ENCODE measurements around the gene PLCZ1. TPM values are rescaled to one million over a fixed set of nuclear protein-coding genes. Genes with fewer than 3 reads are reported as not detected.
A peak's percentile ranks its signal among the peaks of the same experiment; 100 is the strongest.

Gene PLCZ1
- total RNA-seq, 4 donors from 2014 or later: not detected

GRCh38 chr12:18655351-18655750 is 82.5 kb downstream of the PLCZ1 start:
- no peak for TF ChIP-seq CTCF (IDR thresholded peaks at IDR 0.05)
- no peak for ATAC-seq (ENCODE audit: low FRiP score)
- no peak for DNase-seq (ENCODE audit: low spot score)

- ATAC-seq (ENCODE audit: low FRiP score): no peak
- DNase-seq (ENCODE audit: low spot score): no peak
- no peak for TF ChIP-seq CTCF (IDR thresholded peaks at IDR 0.05)
These were observed 84.3 kb downstream of the PLCZ1 start for GRCh38 chr12:18653465-18653864.

- DNase-seq (ENCODE audit: low spot score) (no peak), ATAC-seq (ENCODE audit: low FRiP score) (no peak)
- TF ChIP-seq CTCF (IDR thresholded peaks at IDR 0.05): no peak
These were observed 85.2 kb downstream of the PLCZ1 start for GRCh38 chr12:18652596-18652995.

- DNase-seq (ENCODE audit: low spot score) (no peak), ATAC-seq (ENCODE audit: low FRiP score) (no peak)
- no peak for TF ChIP-seq CTCF (IDR thresholded peaks at IDR 0.05)
These were observed 86.3 kb downstream of the PLCZ1 start for GRCh38 chr12:18651525-18651924.

- DNase-seq (ENCODE audit: low spot score) (no peak), ATAC-seq (ENCODE audit: low FRiP score) (peak; percentile 42)
- TF ChIP-seq CTCF (IDR thresholded peaks at IDR 0.05): no peak
These were observed 91.4 kb downstream of the PLCZ1 start for GRCh38 chr12:18646286-18646890.

GRCh38 chr12:18644564-18644963 is 93.2 kb downstream of the PLCZ1 start:
- TF ChIP-seq CTCF (IDR thresholded peaks at IDR 0.05): no peak
- DNase-seq (ENCODE audit: low spot score) (no peak), ATAC-seq (ENCODE audit: low FRiP score) (no peak)

GRCh38 chr12:18643681-18644080 is 94.1 kb downstream of the PLCZ1 start:
- TF ChIP-seq CTCF (IDR thresholded peaks at IDR 0.05): no peak
- ATAC-seq (ENCODE audit: low FRiP score) (peak; percentile 81), DNase-seq (ENCODE audit: low spot score) (no peak)
